Stimulated activated CD4-positive, alpha-beta T cell treated with anti-CD3 and anti-CD28 coated beads, Interleukin-4, amount 100 ng/mL, for 48 hours (primary cell): Measurements from ENCODE around the gene HES4.
"Not testable (repeated sequence)": the region's sequence is repeated elsewhere in the genome, so short reads cannot be mapped to it uniquely, and the experiment has no call there.

Experiments used
- DNase-seq, 2 donors: peaks; one replicate each; pipeline ENCODE4 v3.0.0-alpha.2; 2020; ENCODE audit warnings: low read depth in 2 of 2

The HES4 gene

GRCh38 chr1:998745-998994 is 1.2 kb downstream of the HES4 start:
- DNase-seq, result no peak

GRCh38 chr1:997993-998744 is 1.7 kb downstream of the HES4 start:
- DNase-seq, result no peak

GRCh38 chr1:997713-997992 is 2.2 kb downstream of the HES4 start:
- DNase-seq, result no peak

- DNase-seq, result no peak
These were observed 2.8 kb downstream of the HES4 start for GRCh38 chr1:996851-997712.

- DNase-seq, result no peak
These were observed 3.9 kb downstream of the HES4 start for GRCh38 chr1:995665-996633.

GRCh38 chr1:994546-994945 is 5.4 kb downstream of the HES4 start:
- not testable (repeated sequence) for DNase-seq

- DNase-seq, result no peak
These were observed 6.4 kb downstream of the HES4 start for GRCh38 chr1:993379-993995.

GRCh38 chr1:992362-992761 is 7.5 kb downstream of the HES4 start:
- no peak for DNase-seq

- DNase-seq, result no peak
These were observed 8.0 kb downstream of the HES4 start for GRCh38 chr1:991895-992294.

GRCh38 chr1:991275-991674 is 8.6 kb downstream of the HES4 start:
- not testable (repeated sequence) for DNase-seq

GRCh38 chr1:988061-988460 is 11.8 kb downstream of the HES4 start:
- DNase-seq, result not testable (repeated sequence)

GRCh38 chr1:985126-985525 is 14.8 kb downstream of the HES4 start:
- DNase-seq, result no peak

GRCh38 chr1:984476-984814 is 15.5 kb downstream of the HES4 start:
- DNase-seq, result no peak

GRCh38 chr1:983798-984475 is 16.0 kb downstream of the HES4 start:
- peak; percentile 45 to 55 for DNase-seq

- no peak for DNase-seq
These were observed 17.0 kb downstream of the HES4 start for GRCh38 chr1:982765-983436.

- no peak for DNase-seq
These were observed 17.8 kb downstream of the HES4 start, which contains the start of gene PERM1 for GRCh38 chr1:981955-982558. TSS of gene PERM1 (minus strand) at chr1:982093. CDS start at chr1:981029, 1,064 bp downstream.

- no peak for DNase-seq
These were observed 18.4 kb downstream of the HES4 start for GRCh38 chr1:981491-981954.

- DNase-seq, result no peak
These were observed 19.1 kb downstream of the HES4 start for GRCh38 chr1:980602-981395.

GRCh38 chr1:980137-980571 is 19.7 kb downstream of the HES4 start:
- DNase-seq, result no peak

GRCh38 chr1:979744-980072 is 20.2 kb downstream of the HES4 start:
- DNase-seq, result no peak
